Fibroblast of peridontal ligament (primary cell): ENCODE results near the gene HOXD3.

ENCODE experiments used
- DNase-seq: peaks from one replicate; pipeline ENCODE4 v3.0.0-alpha.2; 2010; ENCODE audit errors: extremely low read depth

The HOXD3 gene

GRCh38 chr2:176212276-176212675 lies 55.2 kb downstream of the HOXD3 start:
- DNase-seq = no peak

- no peak for DNase-seq
These were observed 56.3 kb downstream of the HOXD3 start for GRCh38 chr2:176213406-176213805.
